Body of pancreas (tissue), 4 donors: ENCODE data around the gene ANKRD18B. TPM values are rescaled to one million over a fixed set of nuclear protein-coding genes. Genes with fewer than 3 reads are reported as not detected.
"Not testable (repeated sequence)": the region's sequence is repeated elsewhere in the genome, so short reads cannot be mapped to it uniquely, and the experiment has no call there.

ENCODE experiments used
- ATAC-seq: fragments of 150-250 bp; one replicate; pipeline ENCODE4 v1.9.1; 2016
- DNase-seq, 4 donors: peaks; one replicate each; pipeline ENCODE4 v3.0.0-alpha.2; 2019
- H3K27ac ChIP-seq, 4 donors: fragments of 200-600 bp; sonication (generic); 1 replicate in 3 of 4; 2 replicates in 1 of 4; pipeline versions ENCODE4 v1.5.1 to v1.6.1; 2016 to 2019; ENCODE audit warnings: mild to moderate bottlenecking in 1 of 4, mixed read lengths in 1 of 4, moderate library complexity in 1 of 4
- H3K27me3 ChIP-seq, 2 donors: fragments of 200-600 bp; sonication (generic); one replicate each; pipeline ENCODE4 v1.6.0; 2016; ENCODE audit warnings: mild to moderate bottlenecking in 1 of 2
- H3K36me3 ChIP-seq, 2 donors: fragments of 200-600 bp; sonication (generic); replicated peaks in 1 of 2; 2 replicates each; pipeline ENCODE4 v1.5.1; 2016; ENCODE audit warnings: low read depth in 2 of 2; ENCODE audit not compliant: insufficient read depth in 1 of 2
- H3K4me1 ChIP-seq: fragments of 200-600 bp; sonication (generic); one replicate; pipeline ENCODE4 v1.6.0; 2016
- H3K4me3 ChIP-seq, 2 donors: fragments of 200-600 bp; sonication (generic); 1 replicate in 1 of 2; 2 replicates in 1 of 2; pipeline ENCODE4 v1.5.1; 2016 to 2019
- H3K9me3 ChIP-seq, 3 donors: fragments of 200-600 bp; sonication (generic); 1 replicate in 2 of 3; 2 replicates in 1 of 3; pipeline ENCODE4 v1.5.1; 2016
- POLR2A ChIP-seq, 3 donors: fragments of 450-650 bp; IDR thresholded peaks; one replicate each; pipeline ENCODE4 v1.6.1; 2016; ENCODE audit warnings: antibody characterized with exemption in 3 of 3, mild to moderate bottlenecking in 2 of 3
- WGBS, 2 donors: methylation state at CpG; one replicate each; pipeline ENCODE4 v1.1.5; 2017; 5-methylcytosine and 5-hydroxymethylcytosine counted together
- intact Hi-C: fragments of 100-400 bp; cut with DNase I; formaldehyde crosslinking; loops from one replicate; pipeline ENCODE4 v1.15.1; 2023
- total RNA-seq, 2 donors: library from RNA; depleted of rRNA; stranded (reverse); fragments of >200 nt; gene quantifications; one replicate each; pipeline ENCODE4 v1.1.0, GENCODE V29; 2016
- TF ChIP-seq, protein P1 (sequence below), 7 experiments: fragments of 450-650 bp in 4 of 7; fragments of 200-600 bp in 3 of 7; sonication (generic) in 3 of 7; IDR thresholded peaks; one replicate each; pipeline ENCODE4 v1.5.1; 2016 to 2019; ENCODE audit warnings: antibody characterized with exemption in 7 of 7

ANKRD18B gene
- total RNA-seq, 2 donors from 2014 or later = 6.0 TPM; not detected in 1

DNA sequence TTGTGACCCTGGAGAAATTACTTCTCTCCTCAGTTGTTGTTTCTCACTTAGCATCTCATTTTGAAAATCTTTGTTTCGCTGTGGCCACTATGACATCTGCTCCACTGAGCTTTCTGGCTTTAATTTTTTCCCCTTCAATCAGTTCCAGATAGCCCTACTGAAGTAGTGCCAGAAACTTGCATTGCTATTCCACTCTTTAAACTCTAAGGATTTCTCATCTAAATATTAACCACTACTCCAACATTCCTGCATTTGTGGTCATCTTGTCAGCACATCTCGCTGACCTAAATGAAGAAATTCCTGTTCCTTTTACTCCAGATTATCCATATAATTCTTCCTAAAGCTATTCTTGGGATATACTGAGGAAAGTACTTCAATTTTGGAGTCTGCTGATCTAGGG lies 35.0 kb upstream of the ANKRD18B start:
- H3K27ac ChIP-seq = no peak overlapping the region
- TF ChIP-seq, protein P1, sequence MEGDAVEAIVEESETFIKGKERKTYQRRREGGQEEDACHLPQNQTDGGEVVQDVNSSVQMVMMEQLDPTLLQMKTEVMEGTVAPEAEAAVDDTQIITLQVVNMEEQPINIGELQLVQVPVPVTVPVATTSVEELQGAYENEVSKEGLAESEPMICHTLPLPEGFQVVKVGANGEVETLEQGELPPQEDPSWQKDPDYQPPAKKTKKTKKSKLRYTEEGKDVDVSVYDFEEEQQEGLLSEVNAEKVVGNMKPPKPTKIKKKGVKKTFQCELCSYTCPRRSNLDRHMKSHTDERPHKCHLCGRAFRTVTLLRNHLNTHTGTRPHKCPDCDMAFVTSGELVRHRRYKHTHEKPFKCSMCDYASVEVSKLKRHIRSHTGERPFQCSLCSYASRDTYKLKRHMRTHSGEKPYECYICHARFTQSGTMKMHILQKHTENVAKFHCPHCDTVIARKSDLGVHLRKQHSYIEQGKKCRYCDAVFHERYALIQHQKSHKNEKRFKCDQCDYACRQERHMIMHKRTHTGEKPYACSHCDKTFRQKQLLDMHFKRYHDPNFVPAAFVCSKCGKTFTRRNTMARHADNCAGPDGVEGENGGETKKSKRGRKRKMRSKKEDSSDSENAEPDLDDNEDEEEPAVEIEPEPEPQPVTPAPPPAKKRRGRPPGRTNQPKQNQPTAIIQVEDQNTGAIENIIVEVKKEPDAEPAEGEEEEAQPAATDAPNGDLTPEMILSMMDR (IDR thresholded peaks at IDR 0.05) = no peak
- TF ChIP-seq POLR2A (IDR thresholded peaks at IDR 0.05) = no peak
- H3K4me3 ChIP-seq = no peak overlapping the region
- ATAC-seq = no peak
- DNase-seq = no peak
- no peaks in the 10 kb centered on the region for H3K27me3 ChIP-seq
- H3K9me3 ChIP-seq = no peaks in the 10 kb centered on the region
- peaks cover 7% of the 10 kb centered on the region for H3K4me1 ChIP-seq
- no peaks in the 10 kb centered on the region for H3K36me3 ChIP-seq
- intact Hi-C loops = no loop called here
- WGBS, 2 donors = 69 to 73% methylated on average over 2 of the region's 2 CpGs

DNA sequence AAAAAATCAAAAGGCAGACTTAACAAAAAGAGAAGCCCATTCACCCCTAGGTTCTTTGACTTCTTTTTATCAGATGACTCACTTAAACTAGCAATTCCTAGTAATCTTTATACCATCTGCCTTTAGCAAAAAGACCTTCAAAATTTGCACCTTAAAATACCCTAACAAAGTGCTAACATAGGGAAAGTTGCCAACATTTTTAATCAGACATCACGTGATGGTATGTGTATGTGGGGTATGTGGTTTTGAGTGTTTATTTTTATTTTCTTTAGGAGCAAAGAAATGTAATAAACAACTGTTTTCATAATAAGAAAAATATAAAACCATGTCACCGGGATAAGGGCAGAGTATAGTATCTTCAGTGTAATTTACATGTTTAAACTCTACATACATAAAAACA lies 30.2 kb upstream of the ANKRD18B start:
- ATAC-seq, H3K36me3 ChIP-seq, H3K9me3 ChIP-seq, H3K4me3 ChIP-seq, DNase-seq, intact Hi-C loops, H3K27me3 ChIP-seq: not testable (repeated sequence)
- Histone ChIP-seq H3K4me1 (peaks cover 17% of the 10 kb centered on the region), H3K27ac (peak overlapping the region in 1 of 4 donors; percentile 50)
- 22 to 27% methylated on average over 2 of the region's 2 CpGs for WGBS, 2 donors

DNA sequence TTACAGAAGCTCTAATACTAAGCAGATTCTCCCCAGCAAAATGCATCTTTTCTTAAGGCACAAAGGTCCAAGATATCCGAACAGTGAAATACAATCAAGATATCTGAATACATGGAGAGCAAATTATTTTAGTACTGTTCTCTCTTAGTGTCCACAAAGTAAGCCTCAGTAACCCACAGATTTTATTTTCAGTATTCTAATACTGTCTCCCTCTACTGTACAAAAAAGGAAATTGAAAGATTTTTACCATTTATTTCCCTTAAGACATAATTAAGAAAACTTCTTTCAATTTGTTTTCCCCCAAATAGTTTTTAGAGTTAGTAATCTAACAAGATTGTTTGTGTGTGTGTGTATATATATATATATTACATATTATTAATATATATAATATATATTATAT lies 25.7 kb upstream of the ANKRD18B start:
- Histone ChIP-seq H3K27ac (no peak overlapping the region), H3K4me3 (no peak overlapping the region), H3K4me1 (peaks cover 17% of the 10 kb centered on the region), H3K36me3 (no peaks in the 10 kb centered on the region), H3K9me3 (no peaks in the 10 kb centered on the region), H3K27me3 (no peaks in the 10 kb centered on the region)
- DNase-seq (no peak), ATAC-seq (no peak)
- no peak for TF ChIP-seq POLR2A (IDR thresholded peaks at IDR 0.05)
- TF ChIP-seq, protein P1 (IDR thresholded peaks at IDR 0.05) = peak in 1 of 7 experiments; percentile 3
- 67% methylated on average over 1 of the region's 1 CpG for WGBS, 2 donors
- intact Hi-C loops = no loop called here

DNA sequence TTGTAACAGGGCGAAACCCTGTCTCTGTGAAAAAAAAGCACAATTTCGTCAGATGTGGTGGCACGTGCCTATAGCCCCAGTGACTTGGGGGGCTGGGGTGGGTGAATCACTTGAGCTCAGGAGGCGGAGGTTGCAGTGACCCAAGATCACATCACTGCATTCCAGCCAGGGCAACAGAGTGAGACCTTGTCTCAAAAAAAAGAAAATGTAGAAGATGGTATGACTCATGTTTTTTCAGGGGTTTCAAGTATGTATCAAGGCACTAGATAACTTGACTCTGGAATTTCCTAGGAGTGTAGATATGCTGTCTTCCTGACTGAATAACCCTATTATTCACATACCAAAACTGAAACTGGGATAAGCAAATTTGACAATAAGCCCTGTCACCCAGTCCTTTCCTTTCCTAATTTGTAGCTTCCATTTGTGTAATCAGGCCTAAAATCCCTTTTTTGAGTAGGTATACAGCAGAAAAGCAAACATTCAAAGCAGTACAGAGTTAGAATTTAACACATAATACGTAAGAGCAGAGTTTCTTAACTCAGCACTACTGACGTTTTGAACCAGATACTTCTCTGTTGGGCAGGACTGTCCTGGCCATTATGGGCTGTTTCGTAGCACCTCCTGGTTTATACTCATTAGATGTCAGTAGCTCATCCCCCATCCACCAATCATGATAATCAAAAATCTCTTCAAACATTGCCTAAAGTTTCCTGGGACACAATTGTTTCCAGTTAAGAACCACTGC lies 17.3 kb upstream of the ANKRD18B start:
- H3K36me3 ChIP-seq = no peaks in the 10 kb centered on the region
- intact Hi-C loops = no loop called here
- H3K4me3 ChIP-seq = no peak overlapping the region
- 63 to 69% methylated on average over 7 of the region's 7 CpGs for WGBS, 2 donors
- ATAC-seq (no peak), DNase-seq (no peak)
- TF ChIP-seq, protein P1 (IDR thresholded peaks at IDR 0.05) = no peak
- TF ChIP-seq POLR2A (IDR thresholded peaks at IDR 0.05) = no peak
- H3K4me1 ChIP-seq = no peaks in the 10 kb centered on the region
- H3K27ac ChIP-seq = peak overlapping the region in 1 of 4 donors; percentile 1
- no peaks in the 10 kb centered on the region for H3K9me3 ChIP-seq
- H3K27me3 ChIP-seq = no peaks in the 10 kb centered on the region

DNA sequence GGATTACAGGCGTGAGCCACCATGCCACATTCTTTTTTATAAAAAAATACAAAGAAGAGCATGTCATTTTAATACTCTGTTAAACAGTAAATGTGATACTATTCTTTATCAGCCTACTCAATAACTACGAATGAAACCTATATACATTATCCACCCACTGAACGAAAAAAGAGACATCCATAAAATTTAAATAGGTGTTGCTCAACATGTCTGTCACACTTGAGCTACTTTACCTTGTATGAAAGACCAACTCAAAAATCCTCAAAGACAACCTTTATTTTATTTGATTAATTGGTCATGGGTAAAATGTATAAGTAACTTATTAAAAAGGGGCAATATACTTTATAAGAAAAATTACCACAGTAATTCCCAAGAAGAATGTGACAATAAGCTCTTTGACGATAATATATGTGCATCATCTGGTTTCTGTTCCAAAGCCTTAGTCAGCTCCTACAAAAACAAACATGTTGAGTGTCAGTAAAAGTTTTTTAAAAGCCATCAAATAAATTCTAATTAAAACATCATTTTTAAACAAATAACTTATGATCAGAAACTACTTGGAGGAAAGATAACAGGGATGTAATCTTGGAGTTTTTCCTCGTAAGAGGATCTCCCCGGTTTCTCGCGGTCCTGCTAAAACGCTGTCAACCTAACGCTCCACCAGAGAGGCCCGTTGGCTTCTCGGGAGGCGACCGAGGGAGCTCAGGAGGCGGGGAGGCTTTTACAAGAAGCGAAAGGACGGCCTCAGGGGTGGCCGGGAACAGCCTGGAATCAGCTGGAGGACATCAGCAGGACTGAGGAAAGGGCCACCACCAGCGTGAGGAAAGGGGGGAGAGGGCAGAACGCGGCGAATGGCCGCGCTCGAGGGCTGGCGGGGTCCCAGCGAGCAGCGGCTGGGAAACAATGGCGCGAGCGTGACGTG lies 13.5 kb upstream of the ANKRD18B start:
- DNase-seq (peak; percentile 52 to 65 (median 57)), ATAC-seq (peak; percentile 88)
- peak overlapping the region in 1 of 2 donors; percentile 62 for H3K4me3 ChIP-seq
- 5 to 7% methylated on average over 28 to 32 of the region's 32 CpGs for WGBS, 2 donors
- H3K4me1 ChIP-seq = no peaks in the 10 kb centered on the region
- TF ChIP-seq, protein P1 (IDR thresholded peaks at IDR 0.05) = no peak
- peak in 2 of 3 donors; percentile 61 to 74 for TF ChIP-seq POLR2A (IDR thresholded peaks at IDR 0.05)
- H3K9me3 ChIP-seq = no peaks in the 10 kb centered on the region
- no peaks in the 10 kb centered on the region for H3K36me3 ChIP-seq
- intact Hi-C loops = no loop called here
- no peaks in the 10 kb centered on the region for H3K27me3 ChIP-seq
- peak overlapping the region in 3 of 4 donors; percentile 73 to 86 (median 84) for H3K27ac ChIP-seq
